ENCODE data around the gene EMX1. TPM values are rescaled to one million over a fixed set of nuclear protein-coding genes. Genes with fewer than 3 reads are reported as not detected.
A peak's percentile ranks its signal among the peaks of the same experiment; 100 is the strongest.

EMX1 gene
- total and polyA plus RNA-seq, 2 of the 13 experiments (the other 11 are each of a cell fraction or from before 2014, with no cell fraction given), result 0.62 to 4.9 TPM

DNA sequence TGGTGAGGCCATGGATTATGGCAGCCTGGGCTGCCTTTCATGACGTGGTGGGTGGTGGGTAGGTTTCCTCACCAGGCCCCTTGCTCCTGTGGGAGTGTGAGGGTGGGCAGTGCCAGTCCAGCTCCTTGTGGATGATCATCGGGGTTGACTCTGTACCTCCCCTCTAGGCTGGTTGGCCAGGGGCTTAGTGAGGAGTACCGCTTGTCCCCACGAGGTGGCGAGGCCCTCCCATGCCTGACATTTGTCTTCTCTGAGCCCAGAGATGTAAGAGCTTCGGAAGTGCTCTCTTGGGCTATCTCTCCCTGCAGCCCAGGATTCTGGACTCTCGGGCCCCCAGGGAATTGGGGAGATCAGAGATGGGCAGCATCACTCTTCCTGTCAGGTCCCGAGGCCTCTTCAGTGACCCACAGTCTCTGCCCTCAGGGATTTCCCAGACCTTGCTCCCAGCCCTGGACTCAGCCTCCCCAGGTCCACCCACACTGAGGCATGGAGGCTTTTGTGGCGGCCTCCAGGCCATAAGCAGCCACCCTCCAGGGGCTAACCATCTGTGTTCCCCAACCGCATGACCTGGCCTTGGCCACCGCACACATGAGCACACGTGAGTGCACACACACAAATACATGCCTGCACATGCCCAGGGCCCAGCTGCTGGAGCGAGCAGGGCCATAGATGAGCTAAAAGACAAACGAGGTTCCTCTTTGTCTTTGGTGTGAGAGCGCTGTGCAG is 23.6 kb upstream of the EMX1 start (continued):
- TF ChIP-seq, protein P1, sequence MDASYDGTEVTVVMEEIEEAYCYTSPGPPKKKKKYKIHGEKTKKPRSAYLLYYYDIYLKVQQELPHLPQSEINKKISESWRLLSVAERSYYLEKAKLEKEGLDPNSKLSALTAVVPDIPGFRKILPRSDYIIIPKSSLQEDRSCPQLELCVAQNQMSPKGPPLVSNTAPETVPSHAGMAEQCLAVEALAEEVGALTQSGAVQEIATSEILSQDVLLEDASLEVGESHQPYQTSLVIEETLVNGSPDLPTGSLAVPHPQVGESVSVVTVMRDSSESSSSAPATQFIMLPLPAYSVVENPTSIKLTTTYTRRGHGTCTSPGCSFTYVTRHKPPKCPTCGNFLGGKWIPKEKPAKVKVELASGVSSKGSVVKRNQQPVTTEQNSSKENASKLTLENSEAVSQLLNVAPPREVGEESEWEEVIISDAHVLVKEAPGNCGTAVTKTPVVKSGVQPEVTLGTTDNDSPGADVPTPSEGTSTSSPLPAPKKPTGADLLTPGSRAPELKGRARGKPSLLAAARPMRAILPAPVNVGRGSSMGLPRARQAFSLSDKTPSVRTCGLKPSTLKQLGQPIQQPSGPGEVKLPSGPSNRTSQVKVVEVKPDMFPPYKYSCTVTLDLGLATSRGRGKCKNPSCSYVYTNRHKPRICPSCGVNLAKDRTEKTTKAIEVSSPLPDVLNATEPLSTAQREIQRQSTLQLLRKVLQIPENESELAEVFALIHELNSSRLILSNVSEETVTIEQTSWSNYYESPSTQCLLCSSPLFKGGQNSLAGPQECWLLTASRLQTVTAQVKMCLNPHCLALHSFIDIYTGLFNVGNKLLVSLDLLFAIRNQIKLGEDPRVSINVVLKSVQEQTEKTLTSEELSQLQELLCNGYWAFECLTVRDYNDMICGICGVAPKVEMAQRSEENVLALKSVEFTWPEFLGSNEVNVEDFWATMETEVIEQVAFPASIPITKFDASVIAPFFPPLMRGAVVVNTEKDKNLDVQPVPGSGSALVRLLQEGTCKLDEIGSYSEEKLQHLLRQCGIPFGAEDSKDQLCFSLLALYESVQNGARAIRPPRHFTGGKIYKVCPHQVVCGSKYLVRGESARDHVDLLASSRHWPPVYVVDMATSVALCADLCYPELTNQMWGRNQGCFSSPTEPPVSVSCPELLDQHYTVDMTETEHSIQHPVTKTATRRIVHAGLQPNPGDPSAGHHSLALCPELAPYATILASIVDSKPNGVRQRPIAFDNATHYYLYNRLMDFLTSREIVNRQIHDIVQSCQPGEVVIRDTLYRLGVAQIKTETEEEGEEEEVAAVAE (CRISPR knock-in tag; IDR thresholded peaks at IDR 0.05; ENCODE audit: borderline replicate concordance), result no peak
- TF ChIP-seq, protein P2, sequence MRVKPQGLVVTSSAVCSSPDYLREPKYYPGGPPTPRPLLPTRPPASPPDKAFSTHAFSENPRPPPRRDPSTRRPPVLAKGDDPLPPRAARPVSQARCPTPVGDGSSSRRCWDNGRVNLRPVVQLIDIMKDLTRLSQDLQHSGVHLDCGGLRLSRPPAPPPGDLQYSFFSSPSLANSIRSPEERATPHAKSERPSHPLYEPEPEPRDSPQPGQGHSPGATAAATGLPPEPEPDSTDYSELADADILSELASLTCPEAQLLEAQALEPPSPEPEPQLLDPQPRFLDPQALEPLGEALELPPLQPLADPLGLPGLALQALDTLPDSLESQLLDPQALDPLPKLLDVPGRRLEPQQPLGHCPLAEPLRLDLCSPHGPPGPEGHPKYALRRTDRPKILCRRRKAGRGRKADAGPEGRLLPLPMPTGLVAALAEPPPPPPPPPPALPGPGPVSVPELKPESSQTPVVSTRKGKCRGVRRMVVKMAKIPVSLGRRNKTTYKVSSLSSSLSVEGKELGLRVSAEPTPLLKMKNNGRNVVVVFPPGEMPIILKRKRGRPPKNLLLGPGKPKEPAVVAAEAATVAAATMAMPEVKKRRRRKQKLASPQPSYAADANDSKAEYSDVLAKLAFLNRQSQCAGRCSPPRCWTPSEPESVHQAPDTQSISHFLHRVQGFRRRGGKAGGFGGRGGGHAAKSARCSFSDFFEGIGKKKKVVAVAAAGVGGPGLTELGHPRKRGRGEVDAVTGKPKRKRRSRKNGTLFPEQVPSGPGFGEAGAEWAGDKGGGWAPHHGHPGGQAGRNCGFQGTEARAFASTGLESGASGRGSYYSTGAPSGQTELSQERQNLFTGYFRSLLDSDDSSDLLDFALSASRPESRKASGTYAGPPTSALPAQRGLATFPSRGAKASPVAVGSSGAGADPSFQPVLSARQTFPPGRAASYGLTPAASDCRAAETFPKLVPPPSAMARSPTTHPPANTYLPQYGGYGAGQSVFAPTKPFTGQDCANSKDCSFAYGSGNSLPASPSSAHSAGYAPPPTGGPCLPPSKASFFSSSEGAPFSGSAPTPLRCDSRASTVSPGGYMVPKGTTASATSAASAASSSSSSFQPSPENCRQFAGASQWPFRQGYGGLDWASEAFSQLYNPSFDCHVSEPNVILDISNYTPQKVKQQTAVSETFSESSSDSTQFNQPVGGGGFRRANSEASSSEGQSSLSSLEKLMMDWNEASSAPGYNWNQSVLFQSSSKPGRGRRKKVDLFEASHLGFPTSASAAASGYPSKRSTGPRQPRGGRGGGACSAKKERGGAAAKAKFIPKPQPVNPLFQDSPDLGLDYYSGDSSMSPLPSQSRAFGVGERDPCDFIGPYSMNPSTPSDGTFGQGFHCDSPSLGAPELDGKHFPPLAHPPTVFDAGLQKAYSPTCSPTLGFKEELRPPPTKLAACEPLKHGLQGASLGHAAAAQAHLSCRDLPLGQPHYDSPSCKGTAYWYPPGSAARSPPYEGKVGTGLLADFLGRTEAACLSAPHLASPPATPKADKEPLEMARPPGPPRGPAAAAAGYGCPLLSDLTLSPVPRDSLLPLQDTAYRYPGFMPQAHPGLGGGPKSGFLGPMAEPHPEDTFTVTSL (CRISPR knock-in tag; IDR thresholded peaks at IDR 0.05; ENCODE audit: borderline replicate concordance), result no peak
- TF ChIP-seq JUNB (CRISPR knock-in tag; IDR thresholded peaks at IDR 0.05; ENCODE audit: borderline replicate concordance), result no peak
- peak; percentile 64 for TF ChIP-seq KDM2A (CRISPR knock-in tag; IDR thresholded peaks at IDR 0.05; ENCODE audit: borderline replicate concordance, low read depth)
- TF ChIP-seq, protein P3, sequence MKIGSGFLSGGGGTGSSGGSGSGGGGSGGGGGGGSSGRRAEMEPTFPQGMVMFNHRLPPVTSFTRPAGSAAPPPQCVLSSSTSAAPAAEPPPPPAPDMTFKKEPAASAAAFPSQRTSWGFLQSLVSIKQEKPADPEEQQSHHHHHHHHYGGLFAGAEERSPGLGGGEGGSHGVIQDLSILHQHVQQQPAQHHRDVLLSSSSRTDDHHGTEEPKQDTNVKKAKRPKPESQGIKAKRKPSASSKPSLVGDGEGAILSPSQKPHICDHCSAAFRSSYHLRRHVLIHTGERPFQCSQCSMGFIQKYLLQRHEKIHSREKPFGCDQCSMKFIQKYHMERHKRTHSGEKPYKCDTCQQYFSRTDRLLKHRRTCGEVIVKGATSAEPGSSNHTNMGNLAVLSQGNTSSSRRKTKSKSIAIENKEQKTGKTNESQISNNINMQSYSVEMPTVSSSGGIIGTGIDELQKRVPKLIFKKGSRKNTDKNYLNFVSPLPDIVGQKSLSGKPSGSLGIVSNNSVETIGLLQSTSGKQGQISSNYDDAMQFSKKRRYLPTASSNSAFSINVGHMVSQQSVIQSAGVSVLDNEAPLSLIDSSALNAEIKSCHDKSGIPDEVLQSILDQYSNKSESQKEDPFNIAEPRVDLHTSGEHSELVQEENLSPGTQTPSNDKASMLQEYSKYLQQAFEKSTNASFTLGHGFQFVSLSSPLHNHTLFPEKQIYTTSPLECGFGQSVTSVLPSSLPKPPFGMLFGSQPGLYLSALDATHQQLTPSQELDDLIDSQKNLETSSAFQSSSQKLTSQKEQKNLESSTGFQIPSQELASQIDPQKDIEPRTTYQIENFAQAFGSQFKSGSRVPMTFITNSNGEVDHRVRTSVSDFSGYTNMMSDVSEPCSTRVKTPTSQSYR (CRISPR knock-in tag; IDR thresholded peaks at IDR 0.05; ENCODE audit: borderline replicate concordance), result no peak
- peak; percentile 72; the same call in 1 of the 2 replicates for TF ChIP-seq TSC22D2 (CRISPR knock-in tag; IDR thresholded peaks at IDR 0.05; ENCODE audit: borderline replicate concordance)
- TF ChIP-seq, protein P4, sequence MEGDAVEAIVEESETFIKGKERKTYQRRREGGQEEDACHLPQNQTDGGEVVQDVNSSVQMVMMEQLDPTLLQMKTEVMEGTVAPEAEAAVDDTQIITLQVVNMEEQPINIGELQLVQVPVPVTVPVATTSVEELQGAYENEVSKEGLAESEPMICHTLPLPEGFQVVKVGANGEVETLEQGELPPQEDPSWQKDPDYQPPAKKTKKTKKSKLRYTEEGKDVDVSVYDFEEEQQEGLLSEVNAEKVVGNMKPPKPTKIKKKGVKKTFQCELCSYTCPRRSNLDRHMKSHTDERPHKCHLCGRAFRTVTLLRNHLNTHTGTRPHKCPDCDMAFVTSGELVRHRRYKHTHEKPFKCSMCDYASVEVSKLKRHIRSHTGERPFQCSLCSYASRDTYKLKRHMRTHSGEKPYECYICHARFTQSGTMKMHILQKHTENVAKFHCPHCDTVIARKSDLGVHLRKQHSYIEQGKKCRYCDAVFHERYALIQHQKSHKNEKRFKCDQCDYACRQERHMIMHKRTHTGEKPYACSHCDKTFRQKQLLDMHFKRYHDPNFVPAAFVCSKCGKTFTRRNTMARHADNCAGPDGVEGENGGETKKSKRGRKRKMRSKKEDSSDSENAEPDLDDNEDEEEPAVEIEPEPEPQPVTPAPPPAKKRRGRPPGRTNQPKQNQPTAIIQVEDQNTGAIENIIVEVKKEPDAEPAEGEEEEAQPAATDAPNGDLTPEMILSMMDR (CRISPR knock-in tag; IDR thresholded peaks at IDR 0.05), result peak; percentile 95
- no peak for TF ChIP-seq SRSF1 (optimal IDR thresholded peaks at IDR 0.05; ENCODE audit: low read depth, low read length)
- TF ChIP-seq ZNF713 (CRISPR knock-in tag; IDR thresholded peaks at IDR 0.05), result no peak
- TF ChIP-seq, protein P5, sequence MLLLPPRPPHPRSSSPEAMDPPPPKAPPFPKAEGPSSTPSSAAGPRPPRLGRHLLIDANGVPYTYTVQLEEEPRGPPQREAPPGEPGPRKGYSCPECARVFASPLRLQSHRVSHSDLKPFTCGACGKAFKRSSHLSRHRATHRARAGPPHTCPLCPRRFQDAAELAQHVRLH (CRISPR knock-in tag; IDR thresholded peaks at IDR 0.05; ENCODE audit: borderline replicate concordance, low read depth), result peak; percentile 51; the same call in 1 of the 2 replicates
- no peak for TF ChIP-seq ZNF891 (CRISPR knock-in tag; IDR thresholded peaks at IDR 0.05)
- TF ChIP-seq FOXO1 (CRISPR knock-in tag; IDR thresholded peaks at IDR 0.05), result 0 out of 2 replicates have a peak, but pooled peaks have one; percentile 14
- TF ChIP-seq RAD21 (CRISPR knock-in tag; IDR thresholded peaks at IDR 0.05), result peak; percentile 93

Measured in HepG2 (cell line).